ENCODE data around the gene STK25. TPM values are rescaled to one million over a fixed set of nuclear protein-coding genes. Genes with fewer than 3 reads are reported as not detected.

STK25 gene
- total and polyA plus RNA-seq, 2 of the 8 experiments (the other 6 are each of a cell fraction or from before 2014, with no cell fraction given) = 159 to 546 TPM

GRCh38 chr2:241460631-241461030 lies 47.8 kb downstream of the STK25 start:
- H4K8ac ChIP-seq (ENCODE audit: extremely low read depth, insufficient read depth, low read length) = no peak overlapping the region
- no peak overlapping the region for H3K4ac ChIP-seq (replicated peaks; ENCODE audit: insufficient read length, low read depth, low read length)
- H2BK120ac ChIP-seq (replicated peaks; ENCODE audit: low read depth, low read length) = no peak overlapping the region
- no peak overlapping the region for H3K56ac ChIP-seq (replicated peaks; ENCODE audit: insufficient read length, low read depth, low read length)
- H3K18ac ChIP-seq (ENCODE audit: extremely low read depth, low read length) = no peak overlapping the region
- H3K9ac ChIP-seq (replicated peaks in 1 of 4; ENCODE audit: extremely low read depth in 1 of 4, low read depth in 3 of 4, low read length in 3 of 4) = no peak overlapping the region
- H3K23ac ChIP-seq (ENCODE audit: insufficient read length) = no peak overlapping the region
- no peak overlapping the region for H3K27ac ChIP-seq (ENCODE audit: low read depth, low read length)
- H3K23me2 ChIP-seq (ENCODE audit: low read depth, low read length) = no peaks in the 10 kb centered on the region; the same call in 1 of the 2 replicates
- H2BK20ac ChIP-seq (ENCODE audit: low read length) = no peak overlapping the region
- H3K14ac ChIP-seq (ENCODE audit: insufficient read length) = no peak overlapping the region
- no peaks in the 10 kb centered on the region for H3K79me1 ChIP-seq (ENCODE audit: low read depth, low read length)
- H4K5ac ChIP-seq (ENCODE audit: insufficient read length, low read depth, low read length) = no peak overlapping the region
- TF ChIP-seq CREB1 (IDR thresholded peaks at IDR 0.05) (no peak), NANOG (IDR thresholded peaks at IDR 0.05; ENCODE audit: insufficient read depth, low read depth, low read length, poor library complexity, severe bottlenecking) (no peak), POU5F1 (IDR thresholded peaks at IDR 0.05; ENCODE audit: low read depth, low read length) (no peak), BCL11A (IDR thresholded peaks at IDR 0.05; ENCODE audit: low read depth in 2 of 2, low read length in 2 of 2) (no peak), TAF1 (IDR thresholded peaks at IDR 0.05; ENCODE audit: low read depth, low read length) (no peak), TEAD4 (IDR thresholded peaks at IDR 0.05; ENCODE audit: low read depth, low read length) (no peak)
- FAIRE-seq = no peak
- H3K9me3 ChIP-seq (ENCODE audit: insufficient read depth in 2 of 2, low read depth in 1 of 2, low read length in 1 of 2) = no peaks in the 10 kb centered on the region
- H2BK12ac ChIP-seq (ENCODE audit: low read depth, low read length) = no peak overlapping the region
- H4K91ac ChIP-seq (replicated peaks; ENCODE audit: insufficient read length, low read length) = no peak overlapping the region
- H4K20me1 ChIP-seq (replicated peaks in 1 of 2; ENCODE audit: control insufficient read depth in 1 of 2, insufficient read depth in 2 of 2, low read length in 2 of 2) = peaks cover 0 to 3% of the 10 kb centered on the region in 2 experiments
- no peak overlapping the region for H2BK5ac ChIP-seq (ENCODE audit: low read depth, low read length)
- H3K4me2 ChIP-seq (ENCODE audit: insufficient read depth in 1 of 2, low read depth in 2 of 2, low read length in 2 of 2) = no peak overlapping the region
- H3K79me2 ChIP-seq (ENCODE audit: control insufficient read depth in 1 of 2, insufficient read depth in 2 of 2, low read length in 2 of 2) = no peaks in the 10 kb centered on the region
- ChIA-PET POLR2A (ENCODE audit: partially characterized antibody) (interaction anchor here (1.0 to 1.1 kb wide), 2 partner anchors 10 to 46 kb away, joined by 3 to 5 read pairs; no protein-coding TSS in a partner anchor), CTCF (ENCODE audit: partially characterized antibody) (interaction anchor here (0.9 to 1.4 kb wide), 5 partner anchors 9 to 69 kb away, joined by 3 to 5 read pairs (median 3); no protein-coding TSS in a partner anchor)
- no peak for DNase-seq (ENCODE audit: low read depth in 1 of 2, low spot score in 2 of 2)
- 83% methylated on average over 3 of the region's 3 CpGs; no CpG with 5 or more reads in 1 of the 2 experiments for WGBS, 2 experiments (ENCODE audit: extremely low coverage in 1 of 2, insufficient coverage in 1 of 2, insufficient read length in 1 of 2, insufficient replicate concordance in 2 of 2, low coverage in 1 of 2, low lambda C conversion rate in 2 of 2, missing lambda C conversion rate in 1 of 2)
- H3K36me3 ChIP-seq (ENCODE audit: control insufficient read depth in 2 of 4, insufficient read depth in 4 of 4, low read length in 3 of 4) = no peaks in the 10 kb centered on the region
- H2AFZ ChIP-seq (ENCODE audit: low read length) = no peak overlapping the region
- 0 out of 7 replicates have a peak, but pooled peaks cover 0 to 4% (median 0%) of the 10 kb centered on the region in 4 experiments for H3K4me1 ChIP-seq (replicated peaks in 1 of 4; ENCODE audit: control insufficient read depth in 3 of 4, insufficient read depth in 4 of 4, low read length in 3 of 4)
- H2BK15ac ChIP-seq (ENCODE audit: low read length) = no peak overlapping the region; the same call in 1 of the 2 replicates
- no peak overlapping the region for H3K4me3 ChIP-seq (ENCODE audit: extremely low read depth in 1 of 4, insufficient read depth in 2 of 4, low read depth in 3 of 4, low read length in 4 of 4)
- no peaks in the 10 kb centered on the region; a peak in 1 of 7 replicates for H3K27me3 ChIP-seq (replicated peaks in 1 of 4; ENCODE audit: control insufficient read depth in 3 of 4, extremely low read depth in 1 of 4, insufficient read depth in 3 of 4, low read length in 3 of 4)
- no peak overlapping the region for H2AK5ac ChIP-seq (ENCODE audit: low read depth, low read length)
